ENCODE results near the gene RPS15.

Gene RPS15

DNA sequence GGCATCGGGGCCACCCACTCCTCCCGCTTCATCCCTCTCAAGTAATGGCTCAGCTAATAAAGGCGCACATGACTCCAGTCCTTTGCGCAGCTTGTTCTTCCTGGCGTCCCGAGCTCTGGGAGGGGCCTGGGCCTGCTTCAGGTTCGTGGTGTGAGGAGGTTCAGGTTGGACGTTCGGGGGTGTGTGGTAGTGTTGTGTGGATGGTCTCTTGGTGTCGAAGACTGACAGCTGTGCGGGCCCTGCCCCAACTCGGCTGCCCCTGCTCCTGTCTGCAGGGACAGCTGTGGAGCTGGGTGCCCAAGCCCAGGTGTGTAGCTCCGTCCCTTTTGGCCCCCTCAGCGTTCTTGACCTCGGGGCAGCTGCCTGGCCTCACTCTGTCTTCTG, 2.2 kb downstream of the RPS15 start:
- peaks cover 20% of the 10 kb centered on the region for H4K20me1 ChIP-seq (ENCODE audit: control insufficient read depth, insufficient read depth, low read depth, low read length)
- no peaks in the 10 kb centered on the region for H3K9me3 ChIP-seq (ENCODE audit: control insufficient read depth, insufficient read depth, low read length)
- peaks cover 71% of the 10 kb centered on the region for H3K4me1 ChIP-seq (ENCODE audit: control insufficient read depth, low read length)
- TF ChIP-seq EZH2phosphoT487 (IDR thresholded peaks at IDR 0.05; ENCODE audit: borderline replicate concordance, low read length) = no peak
- TF ChIP-seq, protein P1, sequence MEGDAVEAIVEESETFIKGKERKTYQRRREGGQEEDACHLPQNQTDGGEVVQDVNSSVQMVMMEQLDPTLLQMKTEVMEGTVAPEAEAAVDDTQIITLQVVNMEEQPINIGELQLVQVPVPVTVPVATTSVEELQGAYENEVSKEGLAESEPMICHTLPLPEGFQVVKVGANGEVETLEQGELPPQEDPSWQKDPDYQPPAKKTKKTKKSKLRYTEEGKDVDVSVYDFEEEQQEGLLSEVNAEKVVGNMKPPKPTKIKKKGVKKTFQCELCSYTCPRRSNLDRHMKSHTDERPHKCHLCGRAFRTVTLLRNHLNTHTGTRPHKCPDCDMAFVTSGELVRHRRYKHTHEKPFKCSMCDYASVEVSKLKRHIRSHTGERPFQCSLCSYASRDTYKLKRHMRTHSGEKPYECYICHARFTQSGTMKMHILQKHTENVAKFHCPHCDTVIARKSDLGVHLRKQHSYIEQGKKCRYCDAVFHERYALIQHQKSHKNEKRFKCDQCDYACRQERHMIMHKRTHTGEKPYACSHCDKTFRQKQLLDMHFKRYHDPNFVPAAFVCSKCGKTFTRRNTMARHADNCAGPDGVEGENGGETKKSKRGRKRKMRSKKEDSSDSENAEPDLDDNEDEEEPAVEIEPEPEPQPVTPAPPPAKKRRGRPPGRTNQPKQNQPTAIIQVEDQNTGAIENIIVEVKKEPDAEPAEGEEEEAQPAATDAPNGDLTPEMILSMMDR (IDR thresholded peaks at IDR 0.05; ENCODE audit: low read depth, low read length, poor library complexity, severe bottlenecking) = no peak
- H3K36me3 ChIP-seq (ENCODE audit: control insufficient read depth, low read length) = peaks cover 47% of the 10 kb centered on the region
- H3K27ac ChIP-seq (ENCODE audit: low read depth, low read length) = no peak overlapping the region
- H3K4me2 ChIP-seq (ENCODE audit: low read length) = peak overlapping the region; percentile 87; the same call in 1 of the 2 replicates
- no peak overlapping the region for H3K4me3 ChIP-seq (ENCODE audit: low read length)
- no peaks in the 10 kb centered on the region for H3K27me3 ChIP-seq (ENCODE audit: control insufficient read depth, low read length)
- peaks cover 35% of the 10 kb centered on the region for H3K79me2 ChIP-seq (ENCODE audit: control insufficient read depth, low read length)
- no peaks in the 10 kb centered on the region for H3K9me2 ChIP-seq (replicated peaks; ENCODE audit: control insufficient read depth, low read length)
- peaks cover 69% of the 10 kb centered on the region for H3F3A ChIP-seq (ENCODE audit: control insufficient read depth, insufficient read depth)

DNA sequence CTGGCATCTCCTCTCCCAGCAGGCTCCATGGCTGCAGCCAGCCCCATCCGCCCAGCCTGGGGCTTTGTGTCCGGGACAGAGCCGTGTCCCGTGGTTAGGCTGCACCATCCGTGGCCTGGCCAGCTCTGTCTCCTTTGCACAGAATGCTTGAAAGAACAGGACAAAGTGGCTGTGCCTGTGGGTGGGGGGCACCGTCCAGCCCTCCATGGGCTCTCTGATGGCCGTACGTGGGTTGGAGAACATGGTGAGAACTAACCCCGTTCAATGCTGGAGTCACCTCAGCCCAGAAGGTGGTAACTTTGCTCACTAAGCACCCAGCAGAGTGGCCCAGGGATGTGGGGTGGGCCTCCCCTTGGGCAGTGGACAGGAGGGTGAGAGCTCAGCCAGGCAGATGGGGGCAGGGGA, 2.8 kb downstream of the RPS15 start:
- Histone ChIP-seq H3K27ac (ENCODE audit: low read depth, low read length) (no peak overlapping the region), H3K9me3 (ENCODE audit: control insufficient read depth, insufficient read depth, low read length) (no peaks in the 10 kb centered on the region), H3K4me3 (ENCODE audit: low read length) (no peak overlapping the region), H4K20me1 (ENCODE audit: control insufficient read depth, insufficient read depth, low read depth, low read length) (peaks cover 22% of the 10 kb centered on the region), H3K4me1 (ENCODE audit: control insufficient read depth, low read length) (peaks cover 73% of the 10 kb centered on the region), H3F3A (ENCODE audit: control insufficient read depth, insufficient read depth) (peaks cover 69% of the 10 kb centered on the region), H3K9me2 (replicated peaks; ENCODE audit: control insufficient read depth, low read length) (no peaks in the 10 kb centered on the region), H3K27me3 (ENCODE audit: control insufficient read depth, low read length) (no peaks in the 10 kb centered on the region), H3K36me3 (ENCODE audit: control insufficient read depth, low read length) (peaks cover 46% of the 10 kb centered on the region), H3K79me2 (ENCODE audit: control insufficient read depth, low read length) (peaks cover 35% of the 10 kb centered on the region), H3K4me2 (ENCODE audit: low read length) (peak overlapping the region; percentile 87; the same call in 1 of the 2 replicates)
- no peak for TF ChIP-seq EZH2phosphoT487 (IDR thresholded peaks at IDR 0.05; ENCODE audit: borderline replicate concordance, low read length)
- TF ChIP-seq, protein P1 (IDR thresholded peaks at IDR 0.05; ENCODE audit: low read depth, low read length, poor library complexity, severe bottlenecking) = no peak

DNA sequence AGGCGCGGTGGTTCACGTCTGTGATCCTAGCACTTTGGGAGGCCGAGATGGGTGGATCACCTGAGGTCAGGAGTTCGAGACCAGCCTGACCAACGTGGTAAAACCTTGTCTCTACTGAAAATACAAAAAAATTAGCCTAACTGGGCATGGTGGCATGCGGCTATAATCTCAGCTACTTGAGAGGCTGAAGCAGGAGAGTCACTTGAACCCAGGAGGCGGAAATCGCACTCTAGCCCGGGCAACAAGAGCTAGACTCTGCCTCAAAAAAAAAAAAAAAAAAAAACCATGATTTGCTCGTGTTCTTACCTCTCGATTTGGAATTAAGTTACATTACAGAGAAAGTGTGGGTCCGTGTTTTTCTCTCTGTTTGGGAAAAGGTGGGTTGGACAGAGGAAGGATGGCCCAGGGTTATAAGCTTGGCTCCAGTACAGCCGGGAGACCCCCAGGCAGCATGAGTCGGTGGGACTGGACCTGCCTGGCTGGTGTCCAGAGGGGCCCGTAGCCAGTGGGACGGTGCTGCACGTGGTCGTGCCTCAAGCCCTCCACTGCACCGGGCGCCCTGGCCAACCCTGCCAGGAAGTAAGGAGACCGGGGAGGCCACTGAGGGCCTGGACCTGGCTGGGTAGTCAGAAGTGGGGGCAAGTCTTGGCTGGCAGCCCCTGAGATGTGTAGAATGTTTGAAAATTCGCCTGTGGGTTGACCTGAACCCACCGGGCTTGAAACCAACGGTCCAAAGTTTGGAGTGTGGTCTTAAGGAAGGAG, 3.7 kb downstream of the RPS15 start:
- Histone ChIP-seq H3K9me3 (ENCODE audit: control insufficient read depth, insufficient read depth, low read length) (no peaks in the 10 kb centered on the region), H3F3A (ENCODE audit: control insufficient read depth, insufficient read depth) (peaks cover 63% of the 10 kb centered on the region), H3K79me2 (ENCODE audit: control insufficient read depth, low read length) (peaks cover 35% of the 10 kb centered on the region), H3K27ac (ENCODE audit: low read depth, low read length) (no peak overlapping the region), H3K4me2 (ENCODE audit: low read length) (peak overlapping the region; percentile 9; the same call in 1 of the 2 replicates), H3K9me2 (replicated peaks; ENCODE audit: control insufficient read depth, low read length) (no peaks in the 10 kb centered on the region), H3K27me3 (ENCODE audit: control insufficient read depth, low read length) (peaks cover 4% of the 10 kb centered on the region), H3K36me3 (ENCODE audit: control insufficient read depth, low read length) (peaks cover 46% of the 10 kb centered on the region), H4K20me1 (ENCODE audit: control insufficient read depth, insufficient read depth, low read depth, low read length) (peaks cover 22% of the 10 kb centered on the region), H3K4me1 (ENCODE audit: control insufficient read depth, low read length) (peaks cover 71% of the 10 kb centered on the region), H3K4me3 (ENCODE audit: low read length) (no peak overlapping the region)
- TF ChIP-seq, protein P1 (IDR thresholded peaks at IDR 0.05; ENCODE audit: low read depth, low read length, poor library complexity, severe bottlenecking) = no peak
- no peak for TF ChIP-seq EZH2phosphoT487 (IDR thresholded peaks at IDR 0.05; ENCODE audit: borderline replicate concordance, low read length)

Measured in DOHH2 (cell line).